GM18867 (cell line): ENCODE data around the gene PRCC.

ENCODE experiments used
- ATAC-seq: cut with Tn5 transposase; IDR thresholded peaks from one replicate; pipeline ENCODE4 v1.9.1; 2021; ENCODE audit warnings: mild to moderate bottlenecking, moderate library complexity; ENCODE audit not compliant: unreplicated experiment

Gene PRCC

GRCh38 chr1:156811168-156811567 is 43.8 kb downstream of the PRCC start:
- no peak for ATAC-seq

GRCh38 chr1:156812293-156812990 is 45.1 kb downstream of the PRCC start:
- ATAC-seq: no peak

- ATAC-seq: no peak
Observed at GRCh38 chr1:156813298-156813697, 46.0 kb downstream of the PRCC start.

- ATAC-seq: no peak
Observed at GRCh38 chr1:156813750-156814570, 46.6 kb downstream of the PRCC start.

- ATAC-seq: no peak
Observed at GRCh38 chr1:156814571-156815260, 47.4 kb downstream of the PRCC start.

- ATAC-seq: no peak
Observed at GRCh38 chr1:156815307-156815826, 48.0 kb downstream of the PRCC start.

- ATAC-seq: no peak
Observed at GRCh38 chr1:156815961-156816422, 48.7 kb downstream of the PRCC start.

- peak; percentile 82 for ATAC-seq
Observed at GRCh38 chr1:156816561-156817328, 49.4 kb downstream of the PRCC start, which contains the start of gene SH2D2A. SH2D2A (minus strand) TSS chr1:156816848; CDS start chr1:156816708, 140 bp downstream.

- no peak for ATAC-seq
Observed at GRCh38 chr1:156821801-156822200, 54.5 kb downstream of the PRCC start.

- no peak for ATAC-seq
Observed at GRCh38 chr1:156822680-156823079, 55.3 kb downstream of the PRCC start.

GRCh38 chr1:156823210-156823790 is 56.0 kb downstream of the PRCC start:
- no peak for ATAC-seq

- ATAC-seq: no peak
Observed at GRCh38 chr1:156826630-156827029, 59.3 kb downstream of the PRCC start.

GRCh38 chr1:156828400-156829124 is 61.2 kb downstream of the PRCC start:
- no peak for ATAC-seq

GRCh38 chr1:156832434-156832833 is 65.1 kb downstream of the PRCC start:
- ATAC-seq: no peak

GRCh38 chr1:156833603-156834002 is 66.3 kb downstream of the PRCC start:
- no peak for ATAC-seq

- ATAC-seq: no peak
Observed at GRCh38 chr1:156834322-156834721, 67.0 kb downstream of the PRCC start.

GRCh38 chr1:156836041-156836654 is 68.8 kb downstream of the PRCC start:
- no peak for ATAC-seq

- ATAC-seq: no peak
Observed at GRCh38 chr1:156836892-156837291, 69.6 kb downstream of the PRCC start.

GRCh38 chr1:156838972-156839371 is 71.6 kb downstream of the PRCC start:
- no peak for ATAC-seq
